Bronchus fibroblast of lung (primary cell): ENCODE results near the gene OPN1MW. TPM values are rescaled to one million over a fixed set of nuclear protein-coding genes. Genes with fewer than 3 reads are reported as not detected.

Source experiments
- total RNA-seq: library from RNA; depleted of rRNA; stranded (reverse); fragments of >200 nt; gene quantifications from 2 replicates; pipeline ENCODE4 v1.2.3, GENCODE V29; 2015

The OPN1MW gene
- not detected in 2 replicates for total RNA-seq

GRCh38 chrX:154182296-154182695, at the start of gene OPN1MW:
Gene OPN1MW, plus strand, starts transcription at chrX:154182596. Its CDS starts 82 bp downstream, at chrX:154182678.

GRCh38 chrX:154144010-154144409, 38.4 kb upstream of the OPN1MW start, which contains the start of gene OPN1LW:
Gene OPN1LW, plus strand, starts transcription at chrX:154144243. Its CDS starts 41 bp downstream, at chrX:154144284.

GRCh38 chrX:154219456-154219855, 37.1 kb downstream of the OPN1MW start, which contains the start of gene OPN1MW2:
Gene OPN1MW2, plus strand, starts transcription at chrX:154219756. Its CDS starts 60 bp downstream, at chrX:154219816.

Other genes with a start within 250 kb of the OPN1MW start
- gene NAA10, start 247.6 kb upstream of the OPN1MW start, total RNA-seq, result 169 and 189 TPM in 2 replicates
- 0.30 and 0.84 TPM in 2 replicates for gene RENBP, start 238.0 kb upstream of the OPN1MW start, total RNA-seq
- gene HCFC1, start 210.8 kb upstream of the OPN1MW start, total RNA-seq, result 39.3 and 43.1 TPM in 2 replicates
- gene TMEM187, start 209.8 kb upstream of the OPN1MW start, total RNA-seq, result 4.7 and 5.1 TPM in 2 replicates
- gene IRAK1, start 162.7 kb upstream of the OPN1MW start, total RNA-seq, result 82.9 and 93.1 TPM in 2 replicates
- gene MECP2, start 84.9 kb upstream of the OPN1MW start, total RNA-seq, result 13.4 and 13.8 TPM in 2 replicates
- gene OPN1LW, start 38.4 kb upstream of the OPN1MW start, total RNA-seq, result not detected in 2 replicates
- gene OPN1MW2, start 37.2 kb downstream of the OPN1MW start, total RNA-seq, result not detected in 2 replicates
- not detected in 2 replicates for gene OPN1MW3, start 75.0 kb downstream of the OPN1MW start, total RNA-seq
- not detected in 2 replicates for gene TEX28, start 112.5 kb downstream of the OPN1MW start, total RNA-seq
- gene TKTL1, start 113.2 kb downstream of the OPN1MW start, total RNA-seq, result not detected in 2 replicates
- 1,491 and 1,595 TPM in 2 replicates for gene FLNA, start 192.0 kb downstream of the OPN1MW start, total RNA-seq
- gene EMD, start 196.7 kb downstream of the OPN1MW start, total RNA-seq, result 67.2 and 76.8 TPM in 2 replicates
- 6,084 and 6,687 TPM in 2 replicates for gene RPL10, start 215.8 kb downstream of the OPN1MW start, total RNA-seq
- gene DNASE1L1, start 226.7 kb downstream of the OPN1MW start, total RNA-seq, result 36.7 and 41.4 TPM in 2 replicates
- gene TAFAZZIN, start 228.9 kb downstream of the OPN1MW start, total RNA-seq, result 17.5 and 24.2 TPM in 2 replicates
- gene ATP6AP1, start 246.1 kb downstream of the OPN1MW start, total RNA-seq, result 32.4 and 36.0 TPM in 2 replicates